H1 (cell line): ENCODE measurements around the gene PDK2. TPM values are rescaled to one million over a fixed set of nuclear protein-coding genes. Genes with fewer than 3 reads are reported as not detected.

Source experiments
- CTCF ChIA-PET: fragments of 300-600 bp; sonication (Branson Sonifier 250); formaldehyde crosslinking; loops from one replicate; lab custom pipeline; 2021; ENCODE audit not compliant: partially characterized antibody; lab: Charles Lee
- POLR2A ChIA-PET: fragments of 300-600 bp; sonication (Branson Sonifier 250); formaldehyde crosslinking; loops from one replicate; lab custom pipeline; 2021; ENCODE audit warnings: inconsistent platforms; ENCODE audit not compliant: partially characterized antibody; lab: Charles Lee
- DNase-seq, 2 experiments: peaks; one replicate each; pipeline versions ENCODE4 v3.0.0 to v3.0.0-alpha.2; 2010 to 2022; ENCODE audit warnings: low spot score in 2 of 2, low read depth in 1 of 2, mixed read lengths in 1 of 2
- FAIRE-seq: peaks from 2 replicates; lab custom pipeline; 2011; peaks lifted over from hg19 to GRCh38; lab: Jason Lieb, UNC
- H2AFZ ChIP-seq: 2 replicates; pipeline ENCODE4 v1.8.1; 2012; ENCODE audit warnings: low read length, inconsistent platforms
- H2AK5ac ChIP-seq: 2 replicates; pipeline ENCODE4 v1.6.1; 2013; ENCODE audit warnings: low read depth, low read length
- H2BK120ac ChIP-seq: replicated peaks from 2 replicates; pipeline ENCODE3; 2013; ENCODE audit warnings: low read depth, low read length, inconsistent platforms
- H2BK12ac ChIP-seq: 2 replicates; pipeline ENCODE4 v1.6.1; 2013; ENCODE audit warnings: low read depth, low read length
- H2BK15ac ChIP-seq: 2 replicates; pipeline ENCODE4 v1.6.1; 2013; ENCODE audit warnings: low read length
- H2BK20ac ChIP-seq: 2 replicates; pipeline ENCODE4 v1.6.1; 2013; ENCODE audit warnings: low read length
- H2BK5ac ChIP-seq: 2 replicates; pipeline ENCODE4 v1.6.1; 2013; ENCODE audit warnings: low read depth, low read length
- H3K14ac ChIP-seq: 2 replicates; pipeline ENCODE4 v1.6.1; 2013; ENCODE audit warnings: inconsistent platforms; ENCODE audit not compliant: insufficient read length
- H3K18ac ChIP-seq: 2 replicates; pipeline ENCODE4 v1.6.1; 2013; ENCODE audit warnings: low read length; ENCODE audit errors: extremely low read depth
- H3K23ac ChIP-seq: 2 replicates; pipeline ENCODE4 v1.6.1; 2013; ENCODE audit warnings: inconsistent platforms; ENCODE audit not compliant: insufficient read length
- H3K23me2 ChIP-seq: 2 replicates; pipeline ENCODE4 v1.6.1; 2013; ENCODE audit warnings: low read depth, low read length
- H3K27ac ChIP-seq: 2 replicates; pipeline ENCODE4 v1.6.1; 2011; ENCODE audit warnings: low read depth, low read length, inconsistent platforms
- H3K27me3 ChIP-seq, 4 experiments: replicated peaks in 1 of 4; 1 replicate in 1 of 4; 2 replicates in 3 of 4; pipeline versions ENCODE4 v1.6.1 to v1.8.1; 2011 to 2013; ENCODE audit warnings: low read length in 3 of 4, mild to moderate bottlenecking in 3 of 4, inconsistent platforms in 2 of 4, mixed read lengths in 2 of 4, moderate library complexity in 1 of 4; ENCODE audit not compliant: control insufficient read depth in 3 of 4, insufficient read depth in 3 of 4; ENCODE audit errors: extremely low read depth in 1 of 4
- H3K36me3 ChIP-seq, 4 experiments: 2 replicates each; pipeline versions ENCODE4 v1.6.1 to v1.8.1; 2011 to 2013; ENCODE audit warnings: mild to moderate bottlenecking in 4 of 4, low read length in 3 of 4, moderate library complexity in 2 of 4, control low read depth in 1 of 4, inconsistent platforms in 1 of 4; ENCODE audit not compliant: insufficient read depth in 4 of 4, control insufficient read depth in 2 of 4
- H3K4ac ChIP-seq: replicated peaks from 2 replicates; pipeline ENCODE3; 2013; ENCODE audit warnings: low read length, low read depth, mixed read lengths, inconsistent platforms; ENCODE audit not compliant: insufficient read length
- H3K4me1 ChIP-seq, 4 experiments: replicated peaks in 1 of 4; 1 replicate in 1 of 4; 2 replicates in 3 of 4; pipeline versions ENCODE4 v1.6.1 to v1.8.1; 2011 to 2013; ENCODE audit warnings: low read length in 3 of 4, inconsistent platforms in 2 of 4, mixed read lengths in 1 of 4; ENCODE audit not compliant: insufficient read depth in 4 of 4, control insufficient read depth in 3 of 4
- H3K4me2 ChIP-seq, 2 experiments: 2 replicates each; pipeline versions ENCODE4 v1.6.1 to v1.8.1; 2011 to 2013; ENCODE audit warnings: low read depth in 2 of 2, low read length in 2 of 2, control low read depth in 1 of 2, inconsistent platforms in 1 of 2, mild to moderate bottlenecking in 1 of 2; ENCODE audit not compliant: insufficient read depth in 1 of 2
- H3K4me3 ChIP-seq, 4 experiments: fragments of 200-600, 300-600 bp in 1 of 4; sonication (generic), shearing (Covaris generic), sonication (Bioruptor Twin) in 1 of 4; 2 replicates each; pipeline versions ENCODE4 v1.5.1 to v1.8.1; 2011 to 2016; ENCODE audit warnings: low read length in 4 of 4, low read depth in 3 of 4, control low read depth in 2 of 4, inconsistent platforms in 2 of 4, mild to moderate bottlenecking in 2 of 4, mixed read lengths in 1 of 4, moderate library complexity in 1 of 4; ENCODE audit not compliant: insufficient read depth in 2 of 4; ENCODE audit errors: extremely low read depth in 1 of 4
- H3K56ac ChIP-seq: replicated peaks from 2 replicates; pipeline ENCODE3; 2013; ENCODE audit warnings: low read depth, mild to moderate bottlenecking, mixed read lengths, low read length, inconsistent platforms; ENCODE audit not compliant: insufficient read length
- H3K79me1 ChIP-seq: 2 replicates; pipeline ENCODE4 v1.6.1; 2013; ENCODE audit warnings: low read depth, low read length, control low read depth
- H3K79me2 ChIP-seq, 2 experiments: 2 replicates each; pipeline versions ENCODE4 v1.6.1 to v1.8.1; 2012 to 2013; ENCODE audit warnings: low read length in 2 of 2, mild to moderate bottlenecking in 2 of 2, inconsistent platforms in 1 of 2; ENCODE audit not compliant: insufficient read depth in 2 of 2, control insufficient read depth in 1 of 2
- H3K9ac ChIP-seq, 4 experiments: replicated peaks in 1 of 4; 1 replicate in 1 of 4; 2 replicates in 3 of 4; pipeline versions ENCODE4 v1.6.1 to v1.8.1; 2011 to 2013; ENCODE audit warnings: low read depth in 3 of 4, low read length in 3 of 4, control low read depth in 2 of 4, mild to moderate bottlenecking in 2 of 4, moderate library complexity in 2 of 4, inconsistent platforms in 1 of 4; ENCODE audit errors: extremely low read depth in 1 of 4
- H3K9me3 ChIP-seq, 2 experiments: 2 replicates each; pipeline versions ENCODE4 v1.6.1 to v1.8.1; 2012 to 2013; ENCODE audit warnings: mild to moderate bottlenecking in 2 of 2, moderate library complexity in 2 of 2, control low read depth in 1 of 2, inconsistent platforms in 1 of 2, low read depth in 1 of 2, low read length in 1 of 2, mixed read lengths in 1 of 2; ENCODE audit not compliant: insufficient read depth in 2 of 2
- H4K20me1 ChIP-seq, 2 experiments: replicated peaks in 1 of 2; 2 replicates each; pipeline versions ENCODE3 to v1.8.1; 2011 to 2013; ENCODE audit warnings: inconsistent platforms in 2 of 2, low read length in 2 of 2, mild to moderate bottlenecking in 1 of 2; ENCODE audit not compliant: insufficient read depth in 2 of 2, control insufficient read depth in 1 of 2
- H4K5ac ChIP-seq: 2 replicates; pipeline ENCODE4 v1.6.1; 2013; ENCODE audit warnings: low read length, low read depth, mixed read lengths, inconsistent platforms; ENCODE audit not compliant: insufficient read length
- H4K8ac ChIP-seq: 2 replicates; pipeline ENCODE4 v1.8.0; 2013; ENCODE audit warnings: mild to moderate bottlenecking, moderate library complexity, low read length, inconsistent platforms; ENCODE audit not compliant: insufficient read depth; ENCODE audit errors: extremely low read depth
- H4K91ac ChIP-seq: replicated peaks from 2 replicates; pipeline ENCODE3; 2013; ENCODE audit warnings: low read length, mixed read lengths, inconsistent platforms; ENCODE audit not compliant: insufficient read length
- CBX5 ChIP-seq: fragments of 300-800, 300-1000 bp; sonication (generic); IDR thresholded peaks from 2 replicates; pipeline ENCODE4 v1.7.1; 2016; ENCODE audit warnings: antibody characterized with exemption, low read length, low read depth
- KDM4A ChIP-seq: IDR thresholded peaks from one replicate; pipeline ENCODE4 v1.7.1; 2012; ENCODE audit warnings: low read depth, mild to moderate bottlenecking, moderate library complexity, low read length, inconsistent platforms; ENCODE audit not compliant: severe bottlenecking
- POU5F1 ChIP-seq: IDR thresholded peaks from 2 replicates; pipeline ENCODE4 v1.6.1; 2011; ENCODE audit warnings: low read depth, mild to moderate bottlenecking, low read length, moderate library complexity
- RAD21 ChIP-seq, 2 experiments: IDR thresholded peaks in 1 of 2; conservative IDR thresholded peaks in 1 of 2; 2 replicates each; pipeline ENCODE4 v1.6.1; 2011; ENCODE audit warnings: low read depth in 2 of 2, low read length in 2 of 2, improper control_type of control experiment in 1 of 2, inconsistent platforms in 1 of 2, mild to moderate bottlenecking in 1 of 2, moderate library complexity in 1 of 2
- RFX5 ChIP-seq: IDR thresholded peaks from 2 replicates; pipeline ENCODE4 v1.6.1; 2011; ENCODE audit warnings: low read depth, low read length, improper control_type of control experiment, borderline replicate concordance
- SIRT6 ChIP-seq: IDR thresholded peaks from one replicate; pipeline ENCODE4 v1.7.1; 2012; ENCODE audit warnings: low read length, inconsistent platforms
- SRF ChIP-seq: IDR thresholded peaks from 2 replicates; pipeline ENCODE4 v1.6.1; 2011; ENCODE audit warnings: mild to moderate bottlenecking, low read depth, low read length, moderate library complexity
- SUZ12 ChIP-seq: fragments of 200-600 bp; sonication (generic); IDR thresholded peaks from 2 replicates; pipeline ENCODE4 v1.6.1; 2012; ENCODE audit warnings: mild to moderate bottlenecking, inconsistent platforms, low read length, moderate library complexity, mixed read lengths
- ZNF274 ChIP-seq: IDR thresholded peaks from 2 replicates; pipeline ENCODE4 v1.7.0; 2012; ENCODE audit warnings: low read length, borderline replicate concordance; ENCODE audit errors: extremely low read depth
- WGBS, 2 experiments: shearing (Covaris generic) in 1 of 2; methylation state at CpG; one replicate each; pipeline versions ENCODE4 v1.1.6 to v1.1.7; 2013 to 2015; ENCODE audit warnings: low lambda C conversion rate in 2 of 2, mixed read lengths in 2 of 2, inconsistent platforms in 1 of 2, low coverage in 1 of 2, missing lambda C conversion rate in 1 of 2; ENCODE audit not compliant: insufficient replicate concordance in 2 of 2, insufficient coverage in 1 of 2, insufficient read length in 1 of 2; ENCODE audit errors: extremely low coverage in 1 of 2, missing lambda C conversion rate in 1 of 2; 5-methylcytosine and 5-hydroxymethylcytosine counted together
- polyA plus RNA-seq, 7 experiments: library from polyadenylated mRNA; depleted of rRNA in 3 of 7; stranded (reverse) in 5 of 7; unstranded in 2 of 7; fragments of >200 nt in 5 of 7; fragments of 200-250 nt in 2 of 7; gene quantifications; 1 replicate in 5 of 7; 2 replicates in 1 of 7; 4 replicates in 1 of 7; pipeline versions ENCODE4 v1.2.1 to v1.2.3, GENCODE V29; 2011 to 2013; ENCODE audit warnings: missing spikeins in 2 of 7, mixed read lengths in 2 of 7
- total RNA-seq: library from RNA; stranded (reverse); fragmentation: NEBNext Ultra II Directional; extraction: Animal tissue kit (Norgen Biotek cat#: 25700); gene quantifications from 2 replicates; pipeline ENCODE4 v1.2.1, GENCODE V29; 2021

The PDK2 gene
- total and polyA plus RNA-seq, 2 of the 8 experiments (the other 6 are each of a cell fraction or from before 2014, with no cell fraction given), result 18.3 to 121 TPM

GRCh38 chr17:50074227-50074626 lies 20.9 kb upstream of the PDK2 start:
- H3K79me2 ChIP-seq, result no peaks in the 10 kb centered on the region

More at GRCh38 chr17:50074227-50074626, 20.9 kb upstream of the PDK2 start:
- no peak overlapping the region for H3K56ac ChIP-seq
- no peak overlapping the region for H3K18ac ChIP-seq
- 93% methylated on average over 6 of the region's 6 CpGs; no CpG with 5 or more reads in 1 of the 2 experiments for WGBS, 2 experiments
- H3K9me3 ChIP-seq, result peaks cover 0 to 3% of the 10 kb centered on the region in 2 experiments; a peak in 1 of 4 replicates
- no peaks in the 10 kb centered on the region for H3K79me1 ChIP-seq
- H4K91ac ChIP-seq, result no peak overlapping the region
- no peak for DNase-seq
- no peak overlapping the region for H2AFZ ChIP-seq
- H3K9ac ChIP-seq, result no peak overlapping the region
- H2BK15ac ChIP-seq, result no peak overlapping the region
- POLR2A ChIA-PET, result interaction anchor here (1.1 kb wide), 1 partner anchor 13 kb away, joined by 3 read pairs; no protein-coding TSS in a partner anchor
- no peak overlapping the region for H3K23ac ChIP-seq
- H3K4me3 ChIP-seq, result no peak overlapping the region
- H3K4me1 ChIP-seq, result peaks cover 0 to 4% (median 3%) of the 10 kb centered on the region in 4 experiments; a peak in 3 of 7 replicates
- H3K4ac ChIP-seq, result no peak overlapping the region
- no peak overlapping the region for H2BK12ac ChIP-seq
- CTCF ChIA-PET, result interaction anchor here (0.7 to 10.1 kb wide), 8 partner anchors 13 to 519 kb away, joined by 3 to 169 read pairs (median 6); partner anchors contain the start of gene ITGA3
- no peak overlapping the region for H2BK20ac ChIP-seq
- H3K36me3 ChIP-seq, result peaks cover 2 to 5% (median 2%) of the 10 kb centered on the region in 4 experiments; a peak in 5 of 8 replicates
- H3K4me2 ChIP-seq, result no peak overlapping the region
- H4K5ac ChIP-seq, result no peak overlapping the region
- no peaks in the 10 kb centered on the region; a peak in 2 of 7 replicates for H3K27me3 ChIP-seq
- H4K8ac ChIP-seq, result no peak overlapping the region
- no peak overlapping the region for H2AK5ac ChIP-seq
- H2BK5ac ChIP-seq, result no peak overlapping the region
- no peak for TF ChIP-seq RAD21 (IDR thresholded peaks at IDR 0.05 in 1 of 2, conservative IDR thresholded peaks at IDR 0.05 in 1 of 2; ENCODE audit: low read depth in 2 of 2, low read length in 2 of 2)
- no peak for TF ChIP-seq SUZ12
- no peak for TF ChIP-seq ZNF274
- TF ChIP-seq SIRT6, result no peak
- TF ChIP-seq KDM4A, result no peak
- TF ChIP-seq CBX5, result no peak
- no peak for TF ChIP-seq SRF
- TF ChIP-seq RFX5, result no peak
- no peak for TF ChIP-seq POU5F1
- H3K23me2 ChIP-seq, result no peaks in the 10 kb centered on the region
- no peak overlapping the region for H3K27ac ChIP-seq
- H2BK120ac ChIP-seq, result no peak overlapping the region
- FAIRE-seq, result no peak
- peaks cover 0 to 2% of the 10 kb centered on the region in 2 experiments for H4K20me1 ChIP-seq
- H3K14ac ChIP-seq, result no peak overlapping the region
